ENCODE data around the gene JARID2. TPM values are rescaled to one million over a fixed set of nuclear protein-coding genes. Genes with fewer than 3 reads are reported as not detected.

Gene JARID2
- total and polyA plus RNA-seq, 2 of the 13 experiments (the other 11 are each of a cell fraction or from before 2014, with no cell fraction given), result 7.5 to 10.3 TPM

DNA sequence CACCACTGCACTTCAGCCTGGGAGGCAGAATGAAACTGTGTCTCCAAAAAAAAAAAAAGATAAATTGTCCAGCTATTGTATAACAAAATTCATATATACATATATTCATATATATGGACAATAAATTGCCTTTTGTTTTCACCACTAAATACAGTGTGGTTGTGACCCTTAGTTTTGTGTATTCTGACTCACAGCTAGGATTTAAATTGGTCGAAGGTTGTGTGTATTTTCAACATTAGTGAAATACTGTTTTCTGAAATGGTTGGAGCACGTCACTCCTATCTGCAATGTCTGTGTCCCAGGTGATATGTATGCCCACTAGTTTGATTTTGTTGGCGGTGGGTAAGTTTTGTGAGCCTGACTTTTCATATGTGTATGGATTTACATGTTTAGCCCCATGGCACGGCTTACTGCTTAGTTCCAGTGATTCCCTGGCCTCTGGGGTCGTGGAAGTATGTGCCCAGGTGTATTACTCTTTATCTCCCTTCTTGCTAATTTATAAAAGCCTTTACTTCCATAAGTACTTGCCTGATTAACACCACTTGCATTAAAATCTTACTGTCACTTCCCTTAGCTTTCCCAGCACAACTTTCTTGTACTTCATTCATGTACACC is 33.3 kb downstream of the JARID2 start (continued):
- TF ChIP-seq, protein P1, sequence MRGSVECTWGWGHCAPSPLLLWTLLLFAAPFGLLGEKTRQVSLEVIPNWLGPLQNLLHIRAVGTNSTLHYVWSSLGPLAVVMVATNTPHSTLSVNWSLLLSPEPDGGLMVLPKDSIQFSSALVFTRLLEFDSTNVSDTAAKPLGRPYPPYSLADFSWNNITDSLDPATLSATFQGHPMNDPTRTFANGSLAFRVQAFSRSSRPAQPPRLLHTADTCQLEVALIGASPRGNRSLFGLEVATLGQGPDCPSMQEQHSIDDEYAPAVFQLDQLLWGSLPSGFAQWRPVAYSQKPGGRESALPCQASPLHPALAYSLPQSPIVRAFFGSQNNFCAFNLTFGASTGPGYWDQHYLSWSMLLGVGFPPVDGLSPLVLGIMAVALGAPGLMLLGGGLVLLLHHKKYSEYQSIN (CRISPR knock-in tag; IDR thresholded peaks at IDR 0.05; ENCODE audit: borderline replicate concordance), result no peak
- TF ChIP-seq, protein P2, sequence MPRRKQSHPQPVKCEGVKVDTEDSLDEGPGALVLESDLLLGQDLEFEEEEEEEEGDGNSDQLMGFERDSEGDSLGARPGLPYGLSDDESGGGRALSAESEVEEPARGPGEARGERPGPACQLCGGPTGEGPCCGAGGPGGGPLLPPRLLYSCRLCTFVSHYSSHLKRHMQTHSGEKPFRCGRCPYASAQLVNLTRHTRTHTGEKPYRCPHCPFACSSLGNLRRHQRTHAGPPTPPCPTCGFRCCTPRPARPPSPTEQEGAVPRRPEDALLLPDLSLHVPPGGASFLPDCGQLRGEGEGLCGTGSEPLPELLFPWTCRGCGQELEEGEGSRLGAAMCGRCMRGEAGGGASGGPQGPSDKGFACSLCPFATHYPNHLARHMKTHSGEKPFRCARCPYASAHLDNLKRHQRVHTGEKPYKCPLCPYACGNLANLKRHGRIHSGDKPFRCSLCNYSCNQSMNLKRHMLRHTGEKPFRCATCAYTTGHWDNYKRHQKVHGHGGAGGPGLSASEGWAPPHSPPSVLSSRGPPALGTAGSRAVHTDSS (CRISPR knock-in tag; conservative IDR thresholded peaks at IDR 0.05), result no peak
- TF ChIP-seq ASH2L (IDR thresholded peaks at IDR 0.05; ENCODE audit: insufficient read length, low read depth, low read length) (peak; percentile 25), ZFP82 (CRISPR knock-in tag; IDR thresholded peaks at IDR 0.05; ENCODE audit: borderline replicate concordance) (no peak), CBFB (CRISPR knock-in tag; IDR thresholded peaks at IDR 0.05) (no peak), SNRNP70 (IDR thresholded peaks at IDR 0.05; ENCODE audit: low read depth, low read length) (no peak), TEAD2 (CRISPR knock-in tag; IDR thresholded peaks at IDR 0.05) (no peak), ZNF720 (CRISPR knock-in tag; IDR thresholded peaks at IDR 0.05) (no peak), MEF2D (CRISPR knock-in tag; IDR thresholded peaks at IDR 0.05) (no peak), ZNF773 (CRISPR knock-in tag; IDR thresholded peaks at IDR 0.05; ENCODE audit: borderline replicate concordance) (no peak), RARA (CRISPR knock-in tag; IDR thresholded peaks at IDR 0.05) (peak; percentile 66), PHF20 (CRISPR knock-in tag; IDR thresholded peaks at IDR 0.05) (no peak)
- TF ChIP-seq, protein P3, sequence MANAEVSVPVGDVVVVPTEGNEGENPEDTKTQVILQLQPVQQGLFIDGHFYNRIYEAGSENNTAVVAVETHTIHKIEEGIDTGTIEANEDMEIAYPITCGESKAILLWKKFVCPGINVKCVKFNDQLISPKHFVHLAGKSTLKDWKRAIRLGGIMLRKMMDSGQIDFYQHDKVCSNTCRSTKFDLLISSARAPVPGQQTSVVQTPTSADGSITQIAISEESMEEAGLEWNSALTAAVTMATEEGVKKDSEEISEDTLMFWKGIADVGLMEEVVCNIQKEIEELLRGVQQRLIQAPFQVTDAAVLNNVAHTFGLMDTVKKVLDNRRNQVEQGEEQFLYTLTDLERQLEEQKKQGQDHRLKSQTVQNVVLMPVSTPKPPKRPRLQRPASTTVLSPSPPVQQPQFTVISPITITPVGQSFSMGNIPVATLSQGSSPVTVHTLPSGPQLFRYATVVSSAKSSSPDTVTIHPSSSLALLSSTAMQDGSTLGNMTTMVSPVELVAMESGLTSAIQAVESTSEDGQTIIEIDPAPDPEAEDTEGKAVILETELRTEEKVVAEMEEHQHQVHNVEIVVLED (CRISPR knock-in tag; IDR thresholded peaks at IDR 0.05; ENCODE audit: borderline replicate concordance), result no peak
- TF ChIP-seq, protein P4, sequence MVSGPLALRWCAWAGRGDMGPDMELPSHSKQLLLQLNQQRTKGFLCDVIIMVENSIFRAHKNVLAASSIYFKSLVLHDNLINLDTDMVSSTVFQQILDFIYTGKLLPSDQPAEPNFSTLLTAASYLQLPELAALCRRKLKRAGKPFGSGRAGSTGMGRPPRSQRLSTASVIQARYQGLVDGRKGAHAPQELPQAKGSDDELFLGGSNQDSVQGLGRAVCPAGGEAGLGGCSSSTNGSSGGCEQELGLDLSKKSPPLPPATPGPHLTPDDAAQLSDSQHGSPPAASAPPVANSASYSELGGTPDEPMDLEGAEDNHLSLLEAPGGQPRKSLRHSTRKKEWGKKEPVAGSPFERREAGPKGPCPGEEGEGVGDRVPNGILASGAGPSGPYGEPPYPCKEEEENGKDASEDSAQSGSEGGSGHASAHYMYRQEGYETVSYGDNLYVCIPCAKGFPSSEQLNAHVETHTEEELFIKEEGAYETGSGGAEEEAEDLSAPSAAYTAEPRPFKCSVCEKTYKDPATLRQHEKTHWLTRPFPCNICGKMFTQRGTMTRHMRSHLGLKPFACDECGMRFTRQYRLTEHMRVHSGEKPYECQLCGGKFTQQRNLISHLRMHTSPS (CRISPR knock-in tag; IDR thresholded peaks at IDR 0.05; ENCODE audit: low read depth), result peak; percentile 36; the same call in 1 of the 2 replicates
- TF ChIP-seq, protein P5, sequence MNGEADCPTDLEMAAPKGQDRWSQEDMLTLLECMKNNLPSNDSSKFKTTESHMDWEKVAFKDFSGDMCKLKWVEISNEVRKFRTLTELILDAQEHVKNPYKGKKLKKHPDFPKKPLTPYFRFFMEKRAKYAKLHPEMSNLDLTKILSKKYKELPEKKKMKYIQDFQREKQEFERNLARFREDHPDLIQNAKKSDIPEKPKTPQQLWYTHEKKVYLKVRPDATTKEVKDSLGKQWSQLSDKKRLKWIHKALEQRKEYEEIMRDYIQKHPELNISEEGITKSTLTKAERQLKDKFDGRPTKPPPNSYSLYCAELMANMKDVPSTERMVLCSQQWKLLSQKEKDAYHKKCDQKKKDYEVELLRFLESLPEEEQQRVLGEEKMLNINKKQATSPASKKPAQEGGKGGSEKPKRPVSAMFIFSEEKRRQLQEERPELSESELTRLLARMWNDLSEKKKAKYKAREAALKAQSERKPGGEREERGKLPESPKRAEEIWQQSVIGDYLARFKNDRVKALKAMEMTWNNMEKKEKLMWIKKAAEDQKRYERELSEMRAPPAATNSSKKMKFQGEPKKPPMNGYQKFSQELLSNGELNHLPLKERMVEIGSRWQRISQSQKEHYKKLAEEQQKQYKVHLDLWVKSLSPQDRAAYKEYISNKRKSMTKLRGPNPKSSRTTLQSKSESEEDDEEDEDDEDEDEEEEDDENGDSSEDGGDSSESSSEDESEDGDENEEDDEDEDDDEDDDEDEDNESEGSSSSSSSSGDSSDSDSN (CRISPR knock-in tag; IDR thresholded peaks at IDR 0.05), result no peak
- TF ChIP-seq, protein P6, sequence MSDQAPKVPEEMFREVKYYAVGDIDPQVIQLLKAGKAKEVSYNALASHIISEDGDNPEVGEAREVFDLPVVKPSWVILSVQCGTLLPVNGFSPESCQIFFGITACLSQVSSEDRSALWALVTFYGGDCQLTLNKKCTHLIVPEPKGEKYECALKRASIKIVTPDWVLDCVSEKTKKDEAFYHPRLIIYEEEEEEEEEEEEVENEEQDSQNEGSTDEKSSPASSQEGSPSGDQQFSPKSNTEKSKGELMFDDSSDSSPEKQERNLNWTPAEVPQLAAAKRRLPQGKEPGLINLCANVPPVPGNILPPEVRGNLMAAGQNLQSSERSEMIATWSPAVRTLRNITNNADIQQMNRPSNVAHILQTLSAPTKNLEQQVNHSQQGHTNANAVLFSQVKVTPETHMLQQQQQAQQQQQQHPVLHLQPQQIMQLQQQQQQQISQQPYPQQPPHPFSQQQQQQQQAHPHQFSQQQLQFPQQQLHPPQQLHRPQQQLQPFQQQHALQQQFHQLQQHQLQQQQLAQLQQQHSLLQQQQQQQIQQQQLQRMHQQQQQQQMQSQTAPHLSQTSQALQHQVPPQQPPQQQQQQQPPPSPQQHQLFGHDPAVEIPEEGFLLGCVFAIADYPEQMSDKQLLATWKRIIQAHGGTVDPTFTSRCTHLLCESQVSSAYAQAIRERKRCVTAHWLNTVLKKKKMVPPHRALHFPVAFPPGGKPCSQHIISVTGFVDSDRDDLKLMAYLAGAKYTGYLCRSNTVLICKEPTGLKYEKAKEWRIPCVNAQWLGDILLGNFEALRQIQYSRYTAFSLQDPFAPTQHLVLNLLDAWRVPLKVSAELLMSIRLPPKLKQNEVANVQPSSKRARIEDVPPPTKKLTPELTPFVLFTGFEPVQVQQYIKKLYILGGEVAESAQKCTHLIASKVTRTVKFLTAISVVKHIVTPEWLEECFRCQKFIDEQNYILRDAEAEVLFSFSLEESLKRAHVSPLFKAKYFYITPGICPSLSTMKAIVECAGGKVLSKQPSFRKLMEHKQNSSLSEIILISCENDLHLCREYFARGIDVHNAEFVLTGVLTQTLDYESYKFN (CRISPR knock-in tag; conservative IDR thresholded peaks at IDR 0.05), result peak; percentile 79

Measured in HepG2 (cell line).